Vein endothelial cell (primary cell): ENCODE data around the gene ZRANB3. TPM values are rescaled to one million over a fixed set of nuclear protein-coding genes. Genes with fewer than 3 reads are reported as not detected.

Source experiments
- small RNA-seq: library from RNA; depleted of rRNA; stranded (forward); fragments of <200 nt; gene quantifications from one replicate; pipeline ENCODE3, GENCODE V24; 2012
- total RNA-seq: library from RNA; depleted of rRNA; stranded (reverse); fragments of >200 nt; gene quantifications from 2 replicates; pipeline ENCODE4 v1.2.3, GENCODE V29; 2012

ZRANB3 gene
- 5.9 and 8.0 TPM in 2 replicates for total RNA-seq

DNA sequence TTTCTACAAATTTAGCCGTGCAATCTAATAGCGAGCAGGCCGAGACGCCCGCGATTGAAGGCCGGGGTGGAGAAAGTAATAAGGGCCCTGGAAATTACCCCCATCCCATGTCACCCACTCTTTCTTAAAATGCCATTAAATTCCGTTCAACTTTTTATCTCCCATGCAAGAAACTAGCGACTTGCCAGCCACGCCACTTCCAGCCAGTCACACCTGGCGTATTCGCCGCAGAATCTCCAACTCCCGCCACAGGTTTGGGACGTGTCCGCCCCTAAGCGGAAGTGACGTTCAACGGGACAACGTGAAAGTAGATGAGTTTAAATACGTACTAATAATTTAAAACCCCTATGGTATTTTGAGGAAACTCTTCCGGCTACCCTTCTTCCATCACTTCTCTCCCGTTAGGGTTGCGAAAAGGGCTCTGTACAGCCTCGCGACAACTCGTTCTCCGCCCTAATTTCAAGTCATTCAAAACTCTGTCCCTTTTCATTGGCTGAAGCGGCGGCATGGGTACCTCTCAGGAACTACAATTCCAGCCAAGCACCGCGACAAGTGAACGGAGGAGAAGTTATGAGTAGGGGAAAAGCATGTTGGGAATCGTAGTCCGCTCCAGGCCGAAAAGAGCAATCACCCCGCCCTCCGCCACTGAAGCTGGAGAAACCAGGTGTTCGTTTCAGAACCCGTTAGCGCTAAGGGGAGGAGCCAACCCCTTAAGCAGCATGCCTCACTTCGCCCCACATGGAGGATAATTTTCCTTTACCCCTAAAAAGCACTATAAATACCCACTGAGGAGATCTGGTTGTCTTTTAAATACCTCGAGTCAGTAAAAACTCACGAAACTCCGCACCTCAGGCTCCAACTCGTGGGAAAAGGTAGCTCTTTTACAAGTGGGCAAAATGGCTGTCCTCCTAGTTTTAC lies at the start of gene ZRANB3:
ZRANB3 (minus strand) TSS at position 906 of the 918 bp plus-strand sequence.

DNA sequence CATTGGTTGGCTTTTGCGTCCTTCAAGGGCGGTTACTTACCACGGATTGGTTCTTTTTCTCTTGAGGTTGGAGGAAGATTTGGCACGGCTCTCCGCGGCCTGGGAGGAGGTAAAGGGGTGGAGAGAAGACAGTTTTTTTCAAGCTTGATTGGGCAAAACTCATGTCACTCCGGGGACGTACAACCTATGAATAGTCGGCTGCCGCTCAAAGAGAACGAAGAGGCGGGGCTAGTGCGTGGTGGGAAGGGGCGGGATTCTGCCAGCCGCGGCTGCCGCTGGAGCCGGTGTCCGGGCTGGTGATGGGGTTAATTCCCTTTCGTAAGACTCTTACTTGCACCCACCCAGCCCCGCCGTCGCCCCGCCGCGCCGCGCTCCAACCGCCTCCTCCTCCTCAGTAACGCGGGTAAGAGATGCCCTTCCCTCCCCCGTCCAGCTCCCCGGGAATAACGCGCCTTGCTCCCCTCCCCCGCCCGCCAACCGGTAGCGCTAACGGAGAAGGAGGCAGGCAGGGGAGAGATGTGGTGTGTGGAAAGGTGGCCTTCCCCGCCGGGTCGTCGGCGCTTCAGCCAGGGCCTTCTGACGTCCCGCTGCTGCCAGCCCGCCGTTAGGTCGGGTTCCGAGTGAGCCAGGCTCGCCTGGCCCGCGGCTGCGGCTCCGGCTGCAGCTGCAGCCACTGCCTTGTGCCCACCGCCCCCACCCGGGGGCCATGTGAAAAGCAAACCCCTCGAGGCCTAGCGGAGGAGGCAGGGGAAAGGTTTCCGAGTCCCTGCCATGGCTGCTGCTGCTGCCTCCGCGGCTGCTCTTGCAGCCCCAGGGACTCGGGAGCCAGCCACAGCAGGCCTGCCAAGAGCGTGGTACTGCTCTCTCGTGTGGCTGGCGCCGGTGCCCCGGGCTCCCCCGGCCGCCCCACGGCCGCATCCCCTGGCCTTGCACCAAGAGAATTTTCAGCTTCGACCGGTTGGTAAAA lies 496 bp upstream of the ZRANB3 start, which contains the start of gene R3HDM1:
R3HDM1 (plus strand) TSS at position 254 of the 967 bp plus-strand sequence. CDS start 73,362 bp downstream, outside the sequence.

Small RNA genes lying within 50 kb of the gene (small RNA-seq; reads per million reads assigned to genes)
- 0.08 reads per million for gene SNORA40B

Other genes with a start within 250 kb of the ZRANB3 start
- gene R3HDM1, start 266 bp upstream of the ZRANB3 start, total RNA-seq: 11.8 and 17.5 TPM in 2 replicates
- gene UBXN4, start 210.6 kb upstream of the ZRANB3 start, total RNA-seq: 68.3 and 78.8 TPM in 2 replicates